AG04450 (cell line): ENCODE measurements around the gene CLCN4. TPM values are rescaled to one million over a fixed set of nuclear protein-coding genes. Genes with fewer than 3 reads are reported as not detected.

Experiments
- CTCF ChIA-PET: fragments of 300-600, 350-600 bp; formaldehyde crosslinking; extraction: SDS; loops from one replicate; lab custom pipeline; 2022; ENCODE audit warnings: antibody characterized with exemption, inconsistent platforms; lab: Charles Lee
- POLR2A ChIA-PET: fragments of 350-600 bp; formaldehyde crosslinking; extraction: SDS; loops from one replicate; lab custom pipeline; 2021; ENCODE audit warnings: antibody characterized with exemption, inconsistent platforms; lab: Yijun Ruan, JAX
- DNase-seq: peaks from one replicate; pipeline ENCODE4 v3.0.0-alpha.2; 2011; ENCODE audit warnings: low read depth, low spot score
- H3K27ac ChIP-seq: one replicate; pipeline ENCODE4 v1.5.1; 2012; ENCODE audit warnings: low read depth, low read length, control low read depth
- H3K27me3 ChIP-seq: one replicate; pipeline ENCODE4 v1.6.0; 2012; ENCODE audit warnings: low read length; ENCODE audit not compliant: control insufficient read depth, insufficient read depth
- H3K4me3 ChIP-seq: 2 replicates; pipeline ENCODE4 v1.5.1; 2011; ENCODE audit warnings: mild to moderate bottlenecking, low read depth, low read length, control low read depth
- H3K9me3 ChIP-seq: 2 replicates; pipeline ENCODE4 v1.5.1; 2012; ENCODE audit warnings: low read length; ENCODE audit not compliant: control insufficient read depth, insufficient read depth
- polyA plus RNA-seq: library from polyadenylated mRNA; depleted of rRNA; stranded (reverse); fragments of >200 nt; gene quantifications from 2 replicates; pipeline ENCODE4 v1.2.3, GENCODE V29; 2011
- TF ChIP-seq, protein P1 (sequence below): IDR thresholded peaks from 2 replicates; pipeline ENCODE4 v1.5.1; 2011; ENCODE audit warnings: low read depth, low read length, control low read depth, inconsistent platforms

The CLCN4 gene
- polyA plus RNA-seq, 1 experiment, result 1.5 TPM

DNA sequence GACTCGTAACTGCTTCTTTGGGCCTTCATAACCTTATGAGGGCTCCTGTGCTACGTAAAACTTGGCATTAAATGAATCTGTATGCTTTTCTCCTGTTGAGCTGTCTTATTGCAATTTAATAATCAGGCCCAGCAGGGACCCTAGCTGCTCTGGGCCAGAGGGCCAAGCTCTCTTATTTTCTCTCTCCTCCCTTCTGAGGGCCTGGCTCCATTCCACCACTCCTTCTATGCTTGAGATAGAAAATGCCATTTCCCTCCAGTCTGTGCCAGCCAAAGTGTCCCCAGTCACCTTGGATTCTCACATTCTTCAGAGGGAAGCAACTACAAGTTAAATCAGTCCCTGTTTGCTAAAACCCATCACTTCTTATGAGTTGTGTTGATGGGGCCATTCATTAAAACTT is 90.1 kb downstream of the CLCN4 start:
- Histone ChIP-seq H3K27me3 (no peaks in the 10 kb centered on the region), H3K4me3 (no peak overlapping the region), H3K27ac (no peak overlapping the region), H3K9me3 (no peaks in the 10 kb centered on the region)
- no peak for DNase-seq
- ChIA-PET CTCF (no interaction called here), POLR2A (no interaction called here)
- TF ChIP-seq, protein P1, sequence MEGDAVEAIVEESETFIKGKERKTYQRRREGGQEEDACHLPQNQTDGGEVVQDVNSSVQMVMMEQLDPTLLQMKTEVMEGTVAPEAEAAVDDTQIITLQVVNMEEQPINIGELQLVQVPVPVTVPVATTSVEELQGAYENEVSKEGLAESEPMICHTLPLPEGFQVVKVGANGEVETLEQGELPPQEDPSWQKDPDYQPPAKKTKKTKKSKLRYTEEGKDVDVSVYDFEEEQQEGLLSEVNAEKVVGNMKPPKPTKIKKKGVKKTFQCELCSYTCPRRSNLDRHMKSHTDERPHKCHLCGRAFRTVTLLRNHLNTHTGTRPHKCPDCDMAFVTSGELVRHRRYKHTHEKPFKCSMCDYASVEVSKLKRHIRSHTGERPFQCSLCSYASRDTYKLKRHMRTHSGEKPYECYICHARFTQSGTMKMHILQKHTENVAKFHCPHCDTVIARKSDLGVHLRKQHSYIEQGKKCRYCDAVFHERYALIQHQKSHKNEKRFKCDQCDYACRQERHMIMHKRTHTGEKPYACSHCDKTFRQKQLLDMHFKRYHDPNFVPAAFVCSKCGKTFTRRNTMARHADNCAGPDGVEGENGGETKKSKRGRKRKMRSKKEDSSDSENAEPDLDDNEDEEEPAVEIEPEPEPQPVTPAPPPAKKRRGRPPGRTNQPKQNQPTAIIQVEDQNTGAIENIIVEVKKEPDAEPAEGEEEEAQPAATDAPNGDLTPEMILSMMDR, result no peak

DNA sequence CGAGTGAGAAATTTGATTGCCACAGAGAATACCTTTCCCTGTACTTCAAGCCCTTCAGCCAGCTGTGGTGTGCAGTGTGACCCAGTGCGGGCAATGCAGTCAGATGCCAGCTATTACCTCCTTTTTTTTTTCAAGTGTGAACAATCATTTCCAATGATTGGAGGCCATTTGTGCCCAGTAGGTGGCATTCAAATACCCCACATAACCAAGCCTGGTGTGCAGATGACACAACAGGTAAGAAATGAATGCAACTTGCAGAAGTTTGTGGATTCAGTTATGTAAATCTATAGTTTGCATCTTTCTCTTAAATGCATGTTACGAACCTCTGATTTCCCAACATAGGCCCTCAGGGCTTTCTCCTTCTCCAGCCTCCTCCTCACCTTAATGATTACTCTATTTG is 98.0 kb downstream of the CLCN4 start:
- Histone ChIP-seq H3K27ac (no peak overlapping the region), H3K9me3 (no peaks in the 10 kb centered on the region), H3K27me3 (no peaks in the 10 kb centered on the region), H3K4me3 (no peak overlapping the region)
- TF ChIP-seq, protein P1, result peak; percentile 15; the same call in 1 of the 2 replicates
- ChIA-PET CTCF (no interaction called here), POLR2A (no interaction called here)
- DNase-seq, result no peak

DNA sequence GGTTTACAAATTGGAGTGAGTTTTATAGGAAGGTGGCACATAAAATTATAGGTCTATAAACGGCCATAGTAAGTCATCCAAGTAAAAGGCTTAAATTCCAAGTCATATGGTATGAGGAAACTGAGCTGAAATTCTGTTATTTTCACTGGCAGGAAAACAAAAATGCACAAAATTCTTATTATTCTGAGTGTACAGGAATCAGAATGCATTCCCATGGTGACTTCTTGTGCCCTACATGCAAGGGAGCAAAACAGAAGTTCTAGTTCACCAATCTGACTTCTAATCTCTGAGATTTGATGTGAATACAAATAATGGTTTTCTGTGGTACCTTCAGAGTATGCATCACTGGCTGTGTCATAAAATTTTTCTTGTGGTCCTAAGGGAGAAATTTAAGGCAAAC is 102.9 kb downstream of the CLCN4 start:
- no peak overlapping the region for H3K27ac ChIP-seq
- no peak overlapping the region for H3K4me3 ChIP-seq
- no peaks in the 10 kb centered on the region for H3K9me3 ChIP-seq
- TF ChIP-seq, protein P1, result no peak
- POLR2A ChIA-PET, result no interaction called here
- H3K27me3 ChIP-seq, result no peaks in the 10 kb centered on the region
- DNase-seq, result no peak
- CTCF ChIA-PET, result no interaction called here

DNA sequence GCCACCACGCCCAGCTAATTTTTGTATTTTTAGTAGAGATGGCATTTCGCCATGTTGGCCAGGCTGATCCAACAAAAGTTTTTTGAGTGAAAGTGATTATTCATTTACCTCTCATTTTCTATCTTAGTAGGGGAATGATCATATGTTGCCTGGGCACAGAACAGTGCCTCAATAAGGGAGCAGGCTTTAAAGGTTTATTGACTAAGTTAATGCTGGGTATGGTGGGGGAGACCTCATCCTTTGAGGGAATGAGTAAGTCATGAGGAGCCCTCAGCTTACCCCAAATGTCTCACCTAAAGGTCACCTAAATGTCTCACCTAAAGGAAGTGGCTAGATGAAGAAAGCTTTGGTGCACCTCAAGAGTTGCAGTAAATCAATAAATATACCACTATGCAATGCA is 109.0 kb downstream of the CLCN4 start:
- DNase-seq, result no peak
- CTCF ChIA-PET, result no interaction called here
- no peaks in the 10 kb centered on the region for H3K9me3 ChIP-seq
- TF ChIP-seq, protein P1, result no peak
- no peak overlapping the region for H3K27ac ChIP-seq
- POLR2A ChIA-PET, result no interaction called here
- H3K27me3 ChIP-seq, result no peaks in the 10 kb centered on the region
- no peak overlapping the region for H3K4me3 ChIP-seq

DNA sequence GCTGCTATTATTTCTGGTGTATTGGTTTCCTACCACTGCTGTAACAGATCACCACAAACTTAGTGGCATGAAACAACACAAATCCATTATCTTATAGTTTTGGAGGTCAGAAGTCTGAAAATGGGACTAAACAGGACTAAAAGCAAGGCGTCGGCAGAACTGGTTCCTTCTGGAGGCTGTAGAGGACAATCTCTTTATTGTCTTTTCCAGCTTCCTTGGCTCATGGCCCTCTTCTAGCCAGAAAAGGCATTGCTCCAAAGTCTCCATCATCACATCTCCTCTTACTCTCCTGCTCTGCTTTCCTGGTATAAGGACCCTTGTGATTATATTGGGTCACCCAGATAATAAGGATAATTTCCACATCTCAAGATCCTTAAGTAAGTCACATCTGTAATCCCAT is 121.9 kb downstream of the CLCN4 start:
- no peak overlapping the region for H3K4me3 ChIP-seq
- POLR2A ChIA-PET, result no interaction called here
- H3K27ac ChIP-seq, result no peak overlapping the region
- CTCF ChIA-PET, result no interaction called here
- TF ChIP-seq, protein P1, result no peak
- no peak for DNase-seq
- no peaks in the 10 kb centered on the region for H3K27me3 ChIP-seq
- no peaks in the 10 kb centered on the region for H3K9me3 ChIP-seq
